ENCODE data around the gene ABCC3.

DNA sequence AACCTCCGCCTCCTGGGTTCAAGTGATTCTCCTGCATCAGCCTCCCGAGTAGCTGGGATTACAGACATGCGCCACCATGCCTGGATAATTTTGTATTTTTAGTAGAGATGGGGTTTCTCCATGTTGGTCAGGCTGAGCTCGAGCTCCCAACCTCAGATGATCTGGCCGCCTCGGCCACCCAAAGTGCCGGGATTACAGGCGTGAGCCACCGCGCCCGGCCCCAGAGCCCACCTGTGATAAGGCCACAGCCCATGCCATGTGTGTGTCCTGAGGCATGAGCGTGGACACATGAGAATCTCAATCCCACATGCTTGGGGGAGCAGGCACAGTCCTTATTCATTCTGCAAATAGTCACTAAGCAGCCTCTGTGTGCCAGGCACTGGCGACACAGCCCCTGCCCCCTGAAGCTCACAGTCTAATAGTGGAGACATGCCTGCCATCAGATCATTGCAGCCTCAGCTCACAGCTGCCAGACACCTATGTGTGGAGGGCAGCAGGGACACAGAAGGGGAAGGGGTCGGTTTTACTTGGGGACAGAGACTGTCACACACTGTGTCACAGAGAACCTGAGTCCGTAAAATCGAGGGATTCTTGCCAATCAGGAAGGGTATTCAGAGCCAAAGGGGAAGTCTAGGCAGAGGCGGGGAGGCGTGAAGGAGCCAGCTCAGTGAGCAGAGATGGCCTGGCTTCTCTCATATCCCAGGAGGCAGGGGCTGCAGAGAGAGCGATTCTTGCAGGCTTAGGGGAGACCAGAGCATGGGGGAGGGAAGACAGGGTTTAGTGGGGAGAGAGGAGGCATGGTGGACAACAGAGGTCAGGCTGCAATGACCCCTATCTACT, 9.4 kb upstream of the ABCC3 start:
- no peak for TF ChIP-seq EZH2 (IDR thresholded peaks at IDR 0.05)
- no peak for TF ChIP-seq POLR2AphosphoS5 (IDR thresholded peaks at IDR 0.05; ENCODE audit: borderline replicate concordance, low read depth, low read length)
